Islet precursor cell (in vitro differentiated cells): ENCODE results near the gene PAPOLG.

Experiments
- DNase-seq: peaks from one replicate; pipeline ENCODE4 v3.0.0-alpha.2; 2018

The PAPOLG gene

GRCh38 chr2:60778352-60778751 is 22.3 kb downstream of the PAPOLG start:
- no peak for DNase-seq

GRCh38 chr2:60779426-60779825 is 23.4 kb downstream of the PAPOLG start:
- no peak for DNase-seq

GRCh38 chr2:60780721-60781120 is 24.7 kb downstream of the PAPOLG start:
- no peak for DNase-seq

GRCh38 chr2:60793169-60793568 is 37.1 kb downstream of the PAPOLG start:
- no peak for DNase-seq

- DNase-seq: no peak
Observed at GRCh38 chr2:60794271-60794863, 38.3 kb downstream of the PAPOLG start.

GRCh38 chr2:60796573-60797509 is 40.8 kb downstream of the PAPOLG start:
- no peak for DNase-seq

GRCh38 chr2:60804473-60804872 is 48.4 kb downstream of the PAPOLG start:
- DNase-seq: peak; percentile 47

- DNase-seq: no peak
Observed at GRCh38 chr2:60806595-60806987, 50.5 kb downstream of the PAPOLG start.

GRCh38 chr2:60806988-60807681 is 51.1 kb downstream of the PAPOLG start:
- DNase-seq: peak; percentile 69

- peak; percentile 46 for DNase-seq
Observed at GRCh38 chr2:60808330-60808801, 52.3 kb downstream of the PAPOLG start.

GRCh38 chr2:60811491-60812375 is 55.7 kb downstream of the PAPOLG start:
- DNase-seq: peak; percentile 23

- DNase-seq: peak; percentile 12
Observed at GRCh38 chr2:60817191-60817590, 61.1 kb downstream of the PAPOLG start.

- DNase-seq: no peak
Observed at GRCh38 chr2:60818272-60818671, 62.2 kb downstream of the PAPOLG start.

GRCh38 chr2:60819155-60819862 is 63.2 kb downstream of the PAPOLG start:
- peak; percentile 39 for DNase-seq

GRCh38 chr2:60819936-60820335 is 63.9 kb downstream of the PAPOLG start:
- peak; percentile 37 for DNase-seq

- no peak for DNase-seq
Observed at GRCh38 chr2:60820416-60821132, 64.5 kb downstream of the PAPOLG start.

GRCh38 chr2:60821133-60821469 is 65.0 kb downstream of the PAPOLG start:
- DNase-seq: no peak

- no peak for DNase-seq
Observed at GRCh38 chr2:60821587-60822302, 65.7 kb downstream of the PAPOLG start.

GRCh38 chr2:60822987-60823386 is 66.9 kb downstream of the PAPOLG start:
- DNase-seq: no peak

GRCh38 chr2:60823694-60824305 is 67.7 kb downstream of the PAPOLG start:
- no peak for DNase-seq
